HuH-7.5 (cell line): ENCODE results near the gene HPX.
A peak's percentile ranks its signal among the peaks of the same experiment; 100 is the strongest.

Experiments used
- DNase-seq: peaks from one replicate; pipeline ENCODE4 v3.0.0; 2011; ENCODE audit warnings: low spot score

HPX gene

DNA sequence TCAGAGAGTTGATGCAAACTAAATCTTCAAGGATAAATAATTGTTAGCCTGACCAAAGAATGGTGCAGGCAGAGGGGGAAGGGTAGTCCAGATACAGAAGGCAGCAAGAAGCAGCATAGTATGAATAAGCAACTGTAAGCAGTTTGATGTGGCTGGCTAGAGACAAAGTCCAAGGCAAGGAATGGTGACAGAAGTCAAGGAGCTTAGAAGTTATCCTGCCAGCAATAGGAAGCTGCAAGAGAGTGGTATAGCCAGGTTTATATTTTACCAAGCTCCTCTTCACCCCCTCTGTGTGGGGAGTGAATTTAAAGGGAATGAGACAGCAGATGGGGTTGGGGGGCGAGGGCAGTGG, 18.3 kb upstream of the HPX start:
- DNase-seq = no peak

DNA sequence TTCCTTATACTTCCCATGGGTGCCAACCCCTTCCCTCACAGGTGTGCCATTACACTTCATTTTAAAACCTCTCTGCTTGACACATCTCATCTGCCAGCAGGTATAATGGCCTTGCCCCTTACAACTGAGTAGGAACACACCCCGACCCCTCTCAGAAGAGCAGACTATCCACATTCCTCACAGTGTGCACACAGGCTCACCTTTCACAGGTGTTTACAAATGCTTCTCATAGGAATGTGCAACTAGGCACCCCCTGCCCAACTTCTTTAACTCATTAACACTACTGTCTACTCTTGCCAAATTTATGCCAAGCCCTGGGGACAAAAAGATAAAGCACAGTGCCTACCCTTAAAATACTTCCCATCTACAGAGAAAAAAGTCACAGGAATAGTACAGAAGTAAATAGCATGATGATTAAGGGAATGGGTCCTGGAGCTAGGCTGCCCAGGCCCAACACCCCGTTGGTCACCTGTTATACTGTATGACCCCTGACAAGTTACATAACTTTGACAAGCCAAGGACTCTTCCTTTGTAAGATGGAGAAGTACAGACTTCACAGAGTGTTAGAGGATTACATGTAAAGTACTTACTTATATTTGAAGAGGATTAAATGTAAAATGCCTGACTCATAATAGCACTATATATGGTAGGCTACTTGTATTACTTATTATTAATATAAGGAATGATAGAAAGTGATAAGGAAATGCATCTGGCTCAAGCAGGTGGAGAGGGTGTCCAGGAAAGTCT, 17.7 kb upstream of the HPX start:
- no peak for DNase-seq

DNA sequence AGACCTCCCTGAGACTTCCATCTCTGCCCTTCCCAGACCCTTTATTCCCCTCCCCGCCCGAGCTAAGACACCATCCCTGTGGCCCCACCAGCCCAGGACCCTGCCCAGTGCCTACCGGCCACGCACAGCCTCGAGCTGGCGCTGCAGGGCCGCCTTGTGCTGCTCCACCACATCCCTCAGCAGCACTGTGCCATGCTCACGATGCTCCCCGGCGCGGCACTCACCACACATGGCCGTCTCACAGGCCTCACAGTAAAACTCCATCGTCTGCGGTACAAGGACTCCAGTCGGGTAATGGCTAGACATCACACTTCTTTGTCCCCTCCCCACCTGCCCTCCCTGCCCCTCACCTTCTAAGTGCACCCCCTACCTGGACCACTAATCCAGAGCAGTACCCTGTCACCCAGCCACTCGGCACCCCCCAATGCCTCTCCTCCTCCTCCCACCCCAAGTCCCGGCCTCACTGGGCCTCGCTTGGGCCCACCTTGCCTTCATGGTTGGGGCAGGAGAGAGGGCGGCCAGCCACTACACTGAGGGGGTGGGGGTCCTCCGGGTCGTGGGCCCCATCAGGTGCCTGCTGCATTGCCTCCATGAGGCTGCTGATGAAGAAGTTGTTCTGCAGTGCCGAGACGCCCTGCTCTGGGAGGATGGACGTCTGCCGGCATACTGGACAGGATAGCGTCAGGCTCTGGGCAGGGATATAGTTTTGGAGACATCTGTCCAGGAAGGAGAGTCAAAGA, 17.0 kb upstream of the HPX start:
- no peak for DNase-seq

DNA sequence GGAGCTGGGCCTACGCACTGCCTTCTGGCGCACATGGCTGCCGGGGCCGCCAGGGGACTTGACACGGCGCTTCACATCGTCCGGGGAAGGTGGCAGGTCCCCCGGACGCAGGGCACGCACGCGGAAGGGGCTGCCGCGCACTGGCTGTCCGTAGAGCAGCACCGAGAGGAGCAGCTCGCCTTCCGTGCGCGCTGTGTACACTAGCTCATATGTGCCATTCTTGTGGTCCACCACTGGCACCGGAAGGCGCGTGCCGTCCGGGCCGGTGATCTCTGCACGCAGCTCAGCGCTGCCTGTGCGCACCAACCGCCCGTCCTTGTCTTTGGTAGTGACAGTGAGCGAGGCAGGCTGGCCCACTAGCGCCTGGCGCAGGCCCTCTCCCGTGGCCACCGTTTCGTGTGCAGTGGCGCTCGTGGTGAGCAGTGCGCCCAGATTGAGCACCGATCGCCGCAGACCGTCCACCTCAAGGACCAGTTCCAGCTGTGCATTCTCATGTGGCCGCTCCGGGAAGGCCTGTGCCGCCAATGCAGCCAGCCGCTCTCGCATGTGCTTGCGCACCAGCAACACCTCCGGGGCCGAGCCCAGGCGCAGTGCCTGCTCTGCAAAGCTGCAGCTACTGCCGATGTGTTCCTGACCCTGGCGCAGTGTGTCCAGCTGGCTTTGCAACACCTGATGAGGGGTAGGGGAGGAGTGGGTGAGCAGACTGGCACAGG, 15.7 kb upstream of the HPX start:
- no peak for DNase-seq

DNA sequence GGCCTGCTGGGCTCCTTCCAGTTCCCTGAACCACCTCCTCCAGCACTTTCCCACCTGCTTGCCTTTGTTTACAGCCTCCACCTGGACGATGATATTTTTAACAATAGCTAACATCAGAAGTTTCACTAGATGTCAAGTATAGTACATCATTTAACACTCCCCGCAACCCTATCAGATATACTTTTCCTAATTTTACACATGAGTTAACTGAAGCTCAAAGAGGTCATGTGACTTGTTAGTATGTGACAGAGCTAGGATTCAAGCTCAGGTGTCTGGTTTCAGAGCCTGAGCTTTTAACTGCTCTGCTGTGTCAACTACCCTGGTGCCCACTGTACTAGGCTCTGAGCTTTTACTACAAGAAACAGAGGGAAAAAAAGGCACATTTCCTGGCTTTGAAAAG, 14.3 kb upstream of the HPX start:
- no peak for DNase-seq

DNA sequence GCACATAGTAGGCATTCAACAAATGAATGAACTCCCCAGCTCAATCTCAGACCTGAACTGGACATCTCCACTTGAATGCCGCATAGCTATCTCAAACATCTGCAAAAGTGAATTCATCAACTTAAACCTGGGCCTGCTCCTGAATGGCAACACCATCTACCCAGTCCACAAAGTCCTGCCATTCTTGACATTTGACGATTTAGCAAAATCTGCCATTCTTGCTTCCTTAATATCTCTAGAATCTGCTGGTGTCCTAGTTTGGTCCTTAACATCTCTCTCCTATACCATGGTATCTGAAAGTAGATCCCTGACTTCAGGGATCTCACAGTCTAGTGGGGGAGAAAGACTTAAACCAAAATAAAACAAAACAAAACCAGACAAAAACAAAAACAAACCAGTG, 12.4 kb upstream of the HPX start:
- no peak for DNase-seq

DNA sequence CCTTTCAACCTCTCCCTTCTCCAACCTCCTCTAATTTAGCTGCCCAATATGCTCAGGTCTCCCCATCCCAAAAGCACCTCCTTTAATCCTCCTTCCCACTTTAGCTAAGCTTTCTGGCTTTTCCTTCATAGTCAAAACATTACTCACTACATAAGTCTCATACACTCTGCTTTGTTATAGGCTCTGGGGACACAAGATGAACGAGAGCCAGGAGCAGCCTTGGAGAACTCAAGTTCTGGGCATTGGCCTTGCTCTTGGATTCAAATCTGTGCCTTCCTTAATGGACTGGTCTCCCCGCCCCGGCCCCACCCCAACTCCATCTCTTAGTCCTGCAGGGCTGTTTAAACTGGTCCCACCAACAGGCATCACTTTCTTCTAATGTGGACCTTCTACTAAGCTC, 11.4 kb upstream of the HPX start:
- no peak for DNase-seq

DNA sequence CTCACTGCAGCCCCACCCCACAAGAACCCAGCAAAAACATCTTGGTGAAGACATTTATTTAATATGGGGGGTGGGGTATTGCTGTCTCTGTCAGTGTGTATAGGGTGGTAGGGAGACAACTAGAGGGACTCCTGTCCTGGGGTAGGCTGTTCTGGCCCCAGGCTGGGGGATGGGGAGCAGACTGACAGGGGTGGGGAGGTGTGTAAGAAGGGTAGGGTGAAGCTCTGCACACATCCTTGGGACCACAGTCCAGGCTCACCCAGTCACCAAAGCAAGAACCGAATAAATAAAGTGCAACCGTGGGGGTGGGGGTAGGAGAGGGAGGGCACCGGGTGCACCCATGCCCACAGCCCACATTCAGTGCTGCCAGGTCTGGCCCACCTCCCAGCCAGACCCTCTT, 7.8 kb upstream of the HPX start:
- DNase-seq = no peak

DNA sequence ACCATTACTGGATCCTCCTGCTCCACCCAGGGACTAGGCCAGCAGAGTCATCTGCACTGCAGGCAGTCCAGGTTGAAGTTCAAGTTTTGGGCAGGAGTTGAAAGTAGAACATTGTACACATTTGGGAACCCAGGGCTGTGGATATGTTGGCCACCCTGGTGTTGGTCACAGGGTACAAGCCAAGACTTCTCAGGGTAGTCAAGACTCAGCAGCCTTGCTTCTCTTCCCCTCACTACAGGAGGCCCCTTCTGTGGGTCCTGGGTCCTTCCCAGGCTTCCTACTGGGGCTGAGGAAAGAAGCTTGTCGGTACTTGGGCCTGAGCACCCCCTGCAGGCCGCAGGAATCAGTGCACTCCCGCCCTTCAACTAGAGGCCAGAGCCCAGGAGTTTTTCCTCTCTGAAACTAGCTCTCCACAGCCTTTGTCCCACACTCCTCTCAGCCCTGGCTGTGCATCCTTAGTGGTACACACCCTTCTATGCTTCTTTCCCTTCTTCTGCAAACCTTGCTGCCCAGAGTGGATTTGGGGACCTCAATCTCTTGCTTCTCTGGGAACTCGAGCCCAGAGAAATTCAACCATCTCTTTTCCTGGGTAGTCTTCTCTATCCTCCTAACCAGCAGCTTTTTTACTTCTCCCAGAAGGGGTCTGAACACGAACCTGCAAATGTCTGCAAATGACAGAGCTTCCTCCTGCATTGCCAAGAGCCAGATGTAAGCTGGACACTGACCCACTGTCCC, 2.6 kb upstream of the HPX start:
- DNase-seq = peak; percentile 67

DNA sequence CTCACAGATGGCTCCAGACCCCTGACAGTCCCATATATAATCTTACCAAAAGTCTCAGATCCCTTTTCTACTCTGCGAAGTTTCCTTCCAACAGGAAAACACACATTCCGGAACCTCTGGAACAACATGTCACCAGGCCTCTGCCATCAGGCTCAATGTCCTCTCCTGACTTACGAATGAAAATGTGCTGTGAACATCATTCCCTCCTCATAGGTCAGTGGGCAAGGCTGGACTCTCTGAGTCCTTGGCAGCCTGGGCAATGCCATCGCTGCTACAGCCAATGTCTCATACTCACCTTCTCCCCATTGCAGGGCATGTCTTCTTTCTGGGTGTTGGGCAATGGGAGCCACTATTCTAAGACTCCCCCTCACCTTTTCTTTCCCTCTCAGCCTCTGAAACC, 1.7 kb upstream of the HPX start:
- no peak for DNase-seq

DNA sequence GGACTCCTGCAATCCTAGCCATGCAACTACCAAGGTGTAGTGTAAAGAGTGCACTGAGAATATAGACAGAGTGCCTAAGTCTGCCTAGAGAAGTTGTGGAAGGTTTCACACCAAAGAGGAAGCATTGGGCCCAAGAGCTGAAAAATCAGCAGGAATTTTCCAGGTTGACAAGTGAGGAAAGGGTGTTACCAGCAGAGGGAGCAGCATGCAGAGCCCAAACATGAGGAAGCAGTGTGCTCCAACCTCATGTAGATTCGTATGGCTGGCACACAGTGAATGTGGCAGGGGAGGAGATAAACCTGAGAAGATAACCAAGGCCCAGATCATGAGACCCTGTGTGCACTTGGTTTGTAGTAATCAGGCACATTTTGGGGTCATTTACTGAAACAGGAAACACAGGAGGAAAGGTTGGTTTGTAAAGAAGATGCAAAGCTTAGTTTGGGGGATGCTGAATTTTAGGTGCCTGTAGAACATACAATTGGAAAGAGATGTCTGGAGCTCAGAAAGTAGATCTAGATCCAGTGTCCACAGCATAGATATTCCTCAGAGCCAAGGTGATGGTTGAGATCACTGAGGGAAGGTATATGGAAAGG, 1.7 kb downstream of the HPX start:
- DNase-seq = peak; percentile 49

DNA sequence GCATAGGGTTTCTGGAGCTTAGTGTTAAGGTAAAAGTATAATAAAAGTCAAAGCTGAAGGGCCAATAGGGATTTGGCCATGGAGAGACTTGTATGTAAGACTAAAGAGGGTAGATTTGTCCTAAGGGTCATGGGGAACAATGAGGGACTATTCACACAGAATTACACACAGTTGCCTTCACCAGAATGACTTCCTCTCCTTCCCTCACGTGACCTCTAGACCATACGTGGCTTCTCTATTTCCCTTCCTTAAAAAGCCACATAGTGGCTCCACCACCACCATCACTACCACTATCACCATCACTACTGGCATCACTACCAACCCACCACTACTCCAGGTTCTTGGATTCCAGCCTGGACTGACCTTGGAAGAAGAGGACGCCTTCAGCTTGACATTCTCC, 2.8 kb downstream of the HPX start:
- DNase-seq = no peak

DNA sequence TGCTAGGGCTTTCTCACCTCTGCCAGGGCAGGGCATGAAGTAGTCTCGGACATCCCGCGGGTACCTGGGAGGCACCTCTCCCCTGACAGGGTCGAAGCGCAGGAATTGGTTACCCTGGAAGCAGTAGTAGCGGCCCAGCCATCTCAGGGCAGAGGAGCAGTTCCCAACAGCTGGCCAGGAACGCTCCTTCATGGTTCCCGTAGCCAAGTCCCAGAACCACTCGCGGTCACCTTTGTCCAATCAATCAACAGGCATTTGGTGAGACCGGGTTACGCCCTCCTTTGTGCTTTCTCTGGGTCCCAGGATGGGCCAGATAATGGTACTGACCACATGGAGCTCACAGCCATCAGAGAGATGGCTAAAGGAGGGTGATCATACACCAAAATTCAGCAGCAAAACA, 3.4 kb downstream of the HPX start:
- DNase-seq = no peak

DNA sequence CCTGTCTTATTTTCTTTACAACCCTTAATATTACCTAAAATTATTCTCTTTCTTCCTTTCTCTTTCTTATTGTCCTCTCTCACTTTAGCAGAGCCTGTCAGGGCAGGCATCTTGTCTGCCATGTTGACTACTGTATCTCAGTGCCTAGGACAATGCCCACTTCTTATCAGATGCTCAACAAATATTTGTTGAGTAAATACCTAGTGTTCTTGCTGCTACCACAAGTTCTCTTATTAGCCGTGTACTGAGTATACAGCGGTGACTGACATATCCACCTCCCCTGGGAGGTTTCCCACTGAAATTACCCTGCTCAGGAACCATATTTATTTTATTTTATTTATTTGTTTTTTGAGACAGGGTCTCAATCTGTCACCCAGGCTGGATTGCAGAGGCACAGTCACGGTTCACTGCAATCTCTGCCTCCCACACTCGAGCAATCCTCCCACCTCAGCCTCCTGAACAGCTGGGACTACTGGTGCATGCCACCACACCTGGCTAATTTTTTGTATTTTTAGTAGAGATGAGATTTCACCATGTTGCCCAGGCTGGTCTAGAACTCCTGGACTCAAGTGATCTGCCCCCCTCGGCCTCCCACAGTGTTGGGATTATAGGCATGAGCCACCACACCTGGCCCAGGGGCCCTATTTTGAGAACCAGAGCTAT, 6.7 kb downstream of the HPX start:
- no peak for DNase-seq

DNA sequence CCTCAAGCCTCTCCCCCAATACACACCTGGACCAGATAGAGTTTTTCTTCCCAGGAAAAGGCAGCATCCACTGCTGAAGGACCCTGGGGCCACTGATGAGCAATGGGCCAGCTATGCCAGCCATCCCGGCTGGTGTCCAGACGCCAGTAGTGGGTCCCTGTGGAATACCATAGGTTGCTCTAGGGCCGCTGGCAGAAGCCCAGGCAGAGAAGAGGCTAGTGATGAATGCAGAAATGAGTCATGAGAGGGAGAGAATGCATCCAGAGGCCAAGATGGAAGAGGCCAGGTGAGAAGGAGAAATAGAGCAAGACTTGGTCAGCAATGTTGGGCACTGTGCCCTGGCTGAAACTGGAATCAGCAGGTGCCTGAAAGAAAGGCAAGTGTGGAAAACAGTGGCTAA, 8.9 kb downstream of the HPX start:
- DNase-seq = no peak

DNA sequence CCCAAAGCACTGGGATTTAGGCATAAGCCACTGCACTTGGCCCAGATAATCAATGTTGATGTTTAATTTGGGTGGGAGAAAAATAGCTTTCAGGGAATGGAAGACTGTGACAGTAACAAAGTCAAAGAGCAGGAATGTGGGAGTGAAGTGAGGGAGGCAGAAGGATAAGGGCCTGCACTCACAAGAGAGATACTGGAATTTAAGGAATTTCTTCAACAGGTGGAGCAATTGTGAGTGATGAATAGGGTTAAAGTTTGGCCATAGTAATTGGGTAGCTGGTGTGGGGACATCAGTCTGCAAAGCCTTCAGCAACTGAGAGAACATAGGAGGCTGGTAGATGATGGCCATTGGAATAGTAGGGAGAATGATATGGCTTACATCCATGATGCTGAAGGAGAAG, 13.3 kb downstream of the HPX start:
- no peak for DNase-seq

DNA sequence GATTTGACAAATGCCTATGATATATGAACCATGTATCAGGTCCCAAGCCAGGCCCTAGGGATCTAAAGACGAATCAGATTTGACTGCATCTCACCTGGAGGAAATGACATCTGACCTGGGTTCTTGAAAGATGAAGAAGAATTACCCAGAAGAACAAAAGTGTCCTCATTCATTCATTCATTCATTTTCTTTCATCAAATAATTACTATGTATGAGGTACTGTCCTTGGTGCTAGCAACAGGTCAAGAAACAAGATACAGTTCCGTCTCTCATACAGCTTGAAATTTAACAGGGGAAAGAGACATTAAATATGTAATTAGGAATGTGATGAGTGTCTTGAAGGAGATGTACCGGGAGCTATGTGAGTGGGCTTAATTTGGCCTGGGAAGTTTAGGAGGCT, 20.1 kb downstream of the HPX start:
- DNase-seq = no peak

DNA sequence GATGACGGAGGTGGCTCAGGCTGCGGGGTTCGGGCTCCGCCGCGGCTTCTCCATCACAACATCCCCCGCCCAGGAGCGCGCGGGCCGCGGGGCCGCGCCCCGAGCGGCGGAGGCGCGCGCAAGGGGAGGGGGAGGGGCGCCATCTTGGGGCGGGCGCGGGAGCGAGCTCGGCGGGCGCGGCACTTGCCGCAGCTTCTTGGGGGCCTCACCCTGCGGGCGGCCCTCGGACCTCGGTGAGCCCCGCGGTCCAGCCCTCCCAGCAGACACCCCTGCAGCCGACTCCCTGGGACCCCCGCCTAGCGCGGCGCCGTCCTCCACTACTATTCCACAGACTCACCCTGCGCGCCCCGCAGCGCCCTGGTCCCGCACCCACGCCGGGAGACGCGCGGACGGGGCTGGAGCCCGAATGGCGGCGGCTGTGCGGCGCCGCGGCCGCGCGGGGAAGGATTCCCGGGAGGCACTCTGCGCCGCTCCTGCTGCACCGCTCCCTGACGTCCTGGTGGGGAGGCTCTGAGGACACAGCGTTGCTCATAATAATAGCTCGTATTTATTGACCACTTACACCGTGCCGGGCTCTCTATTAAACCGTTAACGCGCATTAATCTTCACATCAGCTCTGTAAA, 21.7 kb downstream of the HPX start, which contains the start of gene APBB1:
Gene APBB1 (minus strand): TSS at position 86 of the 623 bp plus-strand sequence. CDS start 7,747 bp downstream, outside the sequence.
- DNase-seq = peak; percentile 69

DNA sequence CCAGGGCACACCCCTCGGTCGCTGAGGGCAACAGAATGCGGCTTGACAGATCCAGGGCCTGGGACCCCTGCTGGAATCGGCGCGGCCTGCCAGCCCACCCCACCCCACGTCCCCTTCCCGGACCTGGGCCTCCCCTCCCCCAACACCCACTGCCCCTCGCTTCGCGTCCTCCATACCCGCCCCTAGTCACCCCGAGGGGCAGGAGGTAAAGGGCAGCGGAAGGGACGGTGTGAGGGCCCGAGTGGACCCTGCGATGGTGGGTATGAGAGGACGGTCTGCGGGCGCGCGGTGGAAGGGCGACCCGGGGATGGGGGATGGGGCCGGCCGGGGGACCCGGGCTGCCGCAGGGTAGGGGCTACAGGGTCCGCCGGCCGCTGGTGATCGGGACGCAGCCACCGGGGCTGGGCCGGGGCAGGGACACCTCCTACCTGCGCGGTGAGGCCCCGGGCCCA, 22.2 kb downstream of the HPX start:
- DNase-seq = no peak

DNA sequence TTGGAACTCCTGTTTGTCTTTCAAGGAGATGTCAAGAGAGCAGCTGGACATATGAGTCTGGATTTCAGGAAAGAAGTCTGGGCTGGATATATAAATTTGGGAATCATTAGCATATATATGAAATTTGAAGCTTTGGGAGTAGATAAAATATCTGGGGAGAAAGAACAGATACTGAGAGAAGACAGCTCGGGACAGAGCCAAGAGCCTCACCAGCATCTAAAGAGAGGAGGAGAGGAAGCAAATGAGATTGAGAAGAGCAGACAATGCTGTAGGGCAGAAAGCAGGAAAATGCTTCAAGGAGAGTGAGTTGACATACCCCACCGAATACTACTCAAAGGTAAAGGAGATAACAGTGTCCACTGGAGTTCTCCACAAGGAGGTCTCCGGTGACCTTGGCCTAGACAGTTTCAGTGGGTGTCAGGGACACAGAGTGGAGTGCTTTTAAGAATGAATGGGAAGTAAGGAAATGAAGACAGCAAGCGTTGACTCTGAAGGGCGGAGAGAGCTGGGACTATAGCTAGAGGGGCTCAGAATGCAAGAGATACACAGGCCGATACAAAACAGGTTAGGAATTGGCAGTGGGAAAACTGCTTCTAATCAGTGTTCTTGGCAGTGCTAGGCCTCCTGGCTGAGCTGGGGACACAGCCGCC, 22.8 kb downstream of the HPX start:
- no peak for DNase-seq
